Breast epithelium (tissue), 4 donors: ENCODE data around the gene GNG7. TPM values are rescaled to one million over a fixed set of nuclear protein-coding genes. Genes with fewer than 3 reads are reported as not detected.
"Not testable (repeated sequence)": the region's sequence is repeated elsewhere in the genome, so short reads cannot be mapped to it uniquely, and the experiment has no call there.

Source experiments
- DNase-seq, 2 donors: peaks; one replicate each; pipeline ENCODE4 v3.0.0-alpha.2; 2019; ENCODE audit warnings: low spot score in 2 of 2
- H3K27ac ChIP-seq, 2 donors: fragments of 200-600 bp; sonication (generic) in 1 of 2; one replicate each; pipeline ENCODE4 v1.5.1; 2016 to 2019; ENCODE audit warnings: mild to moderate bottlenecking in 1 of 2
- H3K27me3 ChIP-seq, 2 donors: fragments of 200-600 bp; sonication (generic) in 1 of 2; one replicate each; pipeline versions ENCODE4 v1.5.1 to v1.6.0; 2017 to 2019; ENCODE audit warnings: control low read depth in 1 of 2, mild to moderate bottlenecking in 1 of 2
- H3K36me3 ChIP-seq: fragments of 200-600 bp; one replicate; pipeline ENCODE4 v1.5.1; 2019
- H3K4me1 ChIP-seq, 2 donors: fragments of 200-600 bp; sonication (generic); one replicate each; pipeline ENCODE4 v1.5.1; 2016 to 2019; ENCODE audit warnings: control low read depth in 1 of 2
- H3K4me3 ChIP-seq, 3 donors: fragments of 200-600 bp; sonication (generic); 1 replicate in 2 of 3; 2 replicates in 1 of 3; pipeline ENCODE4 v1.5.1; 2016 to 2019; ENCODE audit warnings: mild to moderate bottlenecking in 3 of 3, moderate library complexity in 2 of 3
- H3K9me3 ChIP-seq, 2 donors: fragments of 200-600 bp; sonication (generic) in 1 of 2; one replicate each; pipeline ENCODE4 v1.5.1; 2016 to 2019; ENCODE audit warnings: control low read depth in 1 of 2
- CTCF ChIP-seq, 3 donors: fragments of 450-650 bp; IDR thresholded peaks; one replicate each; pipeline ENCODE4 v1.5.1; 2016 to 2017; ENCODE audit warnings: antibody characterized with exemption in 3 of 3, mild to moderate bottlenecking in 3 of 3, moderate library complexity in 3 of 3
- POLR2A ChIP-seq: fragments of 450-650 bp; IDR thresholded peaks from one replicate; pipeline ENCODE4 v1.6.1; 2016; ENCODE audit warnings: antibody characterized with exemption, mild to moderate bottlenecking, moderate library complexity
- POLR2AphosphoS5 ChIP-seq, 3 donors: sonication (generic); formaldehyde crosslinking; IDR thresholded peaks; one replicate each; pipeline ENCODE4 v1.6.1; 2017; ENCODE audit warnings: antibody characterized with exemption in 3 of 3
- intact Hi-C: fragments of 100-400 bp; cut with DNase I; formaldehyde crosslinking; loops from one replicate; pipeline ENCODE4 v1.15.1; 2023; ENCODE audit warnings: low total_unique reads
- total RNA-seq, 3 donors: library from RNA; depleted of rRNA; stranded (reverse); fragments of >200 nt; gene quantifications; one replicate each; pipeline ENCODE4 v1.1.0, GENCODE V29; 2016

The GNG7 gene
- total RNA-seq, 3 donors from 2014 or later: 1.6 to 7.8 (median 4.3) TPM

- Histone ChIP-seq H3K9me3 (no peaks in the 10 kb centered on the region), H3K27me3 (no peaks in the 10 kb centered on the region), H3K4me1 (peaks cover 0 to 3% of the 10 kb centered on the region in 2 donors), H3K27ac (no peak overlapping the region), H3K36me3 (no peaks in the 10 kb centered on the region), H3K4me3 (no peak overlapping the region)
- DNase-seq: no peak
- TF ChIP-seq CTCF (IDR thresholded peaks at IDR 0.05) (no peak), POLR2A (no peak), POLR2AphosphoS5 (IDR thresholded peaks at IDR 0.05) (no peak)
- intact Hi-C loops: loop anchor here (5.0 to 10.0 kb wide), 2 partner anchors 1594 to 1751 kb away; partner anchors contain the start of gene CREB3L3
Measured at GRCh38 chr19:2561221-2561620, 141.3 kb downstream of the GNG7 start.

DNA sequence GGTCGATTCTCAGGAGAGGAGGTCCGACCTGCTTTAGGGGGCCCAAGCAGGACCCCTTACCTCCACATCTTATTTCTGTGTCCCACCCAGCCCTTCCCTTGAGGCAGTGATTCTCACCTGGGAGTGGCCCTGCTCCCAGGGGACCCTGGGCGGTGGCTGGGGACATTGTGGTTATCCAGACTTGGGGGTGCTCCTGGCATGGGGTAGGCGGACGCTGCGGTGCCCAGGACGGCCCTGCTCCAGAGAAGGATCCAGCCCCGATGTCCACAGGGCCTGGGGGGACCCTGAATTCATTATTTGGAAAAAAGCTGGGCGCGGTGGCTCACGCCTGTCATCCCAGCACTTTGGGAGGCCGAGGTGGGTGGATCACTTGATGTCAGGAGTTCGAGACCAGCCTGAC is 142.1 kb downstream of the GNG7 start:
- intact Hi-C loops: loop anchor here (5.0 to 10.0 kb wide), 2 partner anchors 1594 to 1752 kb away; partner anchors contain the start of gene CREB3L3
- DNase-seq: no peak
- no peaks in the 10 kb centered on the region for H3K9me3 ChIP-seq

DNA sequence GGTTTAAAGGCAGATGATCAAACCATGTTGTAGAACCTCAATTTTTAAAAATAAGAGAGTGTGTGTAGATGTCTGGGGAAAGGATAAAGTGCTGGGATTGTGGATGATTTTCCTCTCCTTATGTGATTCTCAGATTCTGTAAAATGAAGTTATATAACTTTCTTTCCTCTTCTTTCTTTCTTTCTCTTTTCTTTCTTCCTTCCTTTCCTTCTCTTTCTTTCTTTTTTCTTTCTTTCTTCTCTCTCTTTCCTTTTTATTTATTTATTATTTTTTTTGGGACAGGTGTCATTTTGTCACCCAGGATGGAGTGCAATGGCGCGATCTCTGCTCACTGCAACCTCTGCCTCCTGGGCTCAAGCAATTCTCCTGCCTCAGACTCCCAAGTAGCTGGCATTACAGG is 144.0 kb downstream of the GNG7 start:
- Histone ChIP-seq H3K4me1 (peaks cover 0 to 6% of the 10 kb centered on the region in 2 donors), H3K4me3 (no peak overlapping the region), H3K9me3 (no peaks in the 10 kb centered on the region), H3K36me3 (no peaks in the 10 kb centered on the region), H3K27me3 (no peaks in the 10 kb centered on the region), H3K27ac (no peak overlapping the region)
- no peak for TF ChIP-seq CTCF (IDR thresholded peaks at IDR 0.05)
- TF ChIP-seq POLR2AphosphoS5 (IDR thresholded peaks at IDR 0.05): no peak
- no peak for TF ChIP-seq POLR2A
- intact Hi-C loops: no loop called here
- no peak for DNase-seq

More for the DNA sequence above, 142.1 kb downstream of the GNG7 start:
- Histone ChIP-seq H3K27ac (no peak overlapping the region), H3K27me3 (no peaks in the 10 kb centered on the region), H3K36me3 (no peaks in the 10 kb centered on the region), H3K4me1 (peaks cover 0 to 6% of the 10 kb centered on the region in 2 donors), H3K4me3 (no peak overlapping the region)
- TF ChIP-seq POLR2AphosphoS5 (IDR thresholded peaks at IDR 0.05) (no peak), POLR2A (no peak), CTCF (IDR thresholded peaks at IDR 0.05) (no peak)

GRCh38 chr19:2558131-2558530 is 144.4 kb downstream of the GNG7 start:
- H3K36me3 ChIP-seq, DNase-seq, H3K27me3 ChIP-seq, intact Hi-C loops, H3K4me3 ChIP-seq, H3K27ac ChIP-seq, H3K9me3 ChIP-seq, H3K4me1 ChIP-seq: not testable (repeated sequence)

DNA sequence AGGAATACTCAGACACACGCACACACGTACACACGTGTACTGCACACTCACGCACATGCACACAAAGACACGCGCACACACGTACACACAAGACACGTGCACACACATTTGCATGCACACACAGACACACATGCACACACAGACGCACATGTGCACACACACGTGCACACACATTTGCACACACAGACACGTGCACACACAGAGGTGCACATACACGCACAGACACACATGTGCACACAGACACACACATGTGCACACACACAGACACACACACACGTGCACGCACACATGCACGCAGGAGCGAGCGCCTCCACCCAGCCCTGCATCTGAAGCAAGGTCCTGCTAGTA is 145.4 kb downstream of the GNG7 start:
- intact Hi-C loops: no loop called here
- Histone ChIP-seq H3K4me1 (peaks cover 0 to 6% of the 10 kb centered on the region in 2 donors), H3K27me3 (no peaks in the 10 kb centered on the region), H3K36me3 (no peaks in the 10 kb centered on the region), H3K27ac (no peak overlapping the region), H3K4me3 (no peak overlapping the region), H3K9me3 (no peaks in the 10 kb centered on the region)
- TF ChIP-seq CTCF (IDR thresholded peaks at IDR 0.05): no peak
- TF ChIP-seq POLR2AphosphoS5 (IDR thresholded peaks at IDR 0.05): no peak
- no peak for DNase-seq
